ENCODE results near the gene ADORA1.

DNA sequence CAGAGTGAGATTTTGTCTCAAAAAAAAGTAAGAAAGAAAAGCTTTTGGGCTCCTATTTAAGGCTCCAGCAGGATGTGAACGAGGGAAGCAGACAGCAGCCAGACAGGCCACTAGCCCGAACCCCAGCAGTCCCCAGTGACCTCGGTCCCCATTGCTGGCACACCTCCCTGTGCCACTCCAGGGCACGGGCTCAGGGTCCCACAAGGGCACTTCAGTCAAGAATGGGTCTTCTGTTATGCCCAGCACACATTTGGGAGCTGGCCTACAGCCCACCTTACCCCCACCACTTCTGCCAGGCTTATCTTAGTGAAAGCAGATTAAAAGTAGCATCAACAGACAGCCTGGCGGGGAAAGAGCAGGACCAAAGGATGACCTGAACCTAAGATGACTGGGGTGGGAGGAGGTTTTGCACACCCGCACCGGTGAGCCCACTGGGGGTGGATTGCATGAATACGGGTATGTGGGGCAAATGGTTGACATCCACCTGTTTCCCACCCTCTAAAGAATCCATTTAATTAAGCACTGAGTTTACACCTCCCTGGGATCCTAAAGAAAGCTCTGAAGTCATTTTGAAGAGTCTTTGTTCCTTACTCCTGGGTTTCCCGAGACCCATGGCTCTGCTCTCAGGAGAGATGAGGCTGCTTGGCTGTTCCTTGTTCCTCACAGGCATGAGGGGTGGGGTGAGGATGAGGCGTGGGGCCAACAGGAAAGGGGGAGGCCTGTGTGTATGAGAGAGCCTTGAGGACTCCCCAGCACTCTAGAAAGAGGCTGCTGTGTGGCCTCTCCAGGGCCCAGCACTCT is 54.3 kb downstream of the ADORA1 start:
- no peak for TF ChIP-seq CTCF (IDR thresholded peaks at IDR 0.05)
- no peak for TF ChIP-seq POLR2AphosphoS5 (IDR thresholded peaks at IDR 0.05)

All from prostate gland (tissue), 2 donors.